ENCODE measurements around the gene PIAS2. TPM values are rescaled to one million over a fixed set of nuclear protein-coding genes. Genes with fewer than 3 reads are reported as not detected.

The PIAS2 gene
- total RNA-seq, 6 experiments from 2014 or later, result 8.3 to 21.8 (median 13.3) TPM

DNA sequence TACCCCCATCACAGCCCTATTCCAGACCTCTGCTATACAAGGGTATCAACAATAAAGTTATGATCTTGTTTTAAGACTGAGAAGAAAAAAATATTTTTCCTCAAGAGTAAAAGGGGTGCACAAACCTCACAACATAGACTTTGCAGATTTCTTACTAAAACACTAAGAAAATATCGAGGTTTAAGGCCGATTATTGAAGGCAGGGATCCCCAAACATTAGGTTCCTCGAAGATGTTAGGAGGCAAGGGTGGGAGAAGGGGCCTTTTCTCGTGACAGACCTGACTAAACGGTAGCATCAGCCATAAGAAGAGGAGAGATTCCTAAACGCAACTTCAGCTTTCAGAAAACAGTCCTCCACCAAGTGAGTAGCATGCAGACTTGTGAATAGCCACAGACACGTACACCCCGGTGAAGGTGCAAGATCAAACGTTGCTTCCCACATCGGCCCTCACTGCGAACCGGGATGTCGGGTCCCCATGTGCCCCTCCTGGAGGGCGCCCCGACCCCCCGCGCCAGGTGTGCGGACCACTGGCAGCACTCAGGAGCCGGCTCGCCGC, 678 bp downstream of the PIAS2 start:
- peak; percentile 12 to 36 (median 20) for ATAC-seq
- Histone ChIP-seq H3K36me3 (no peaks in the 10 kb centered on the region), H3K9me3 (no peaks in the 10 kb centered on the region), H3K27me3 (no peaks in the 10 kb centered on the region), H3K4me3 (peak overlapping the region; percentile 73 to 90 (median 82)), H3K4me1 (peaks cover 0 to 8% (median 0%) of the 10 kb centered on the region in 4 donors), H3K27ac (peak overlapping the region in 2 of 3 donors; percentile 77 to 81)
- DNase-seq, result no peak
- TF ChIP-seq POLR2A (IDR thresholded peaks at IDR 0.05) (no peak), CTCF (IDR thresholded peaks at IDR 0.05) (no peak)
- WGBS (ENCODE audit: insufficient coverage, low coverage, low lambda C conversion rate, missing lambda C conversion rate), result under 1% methylated on average over 6 of the region's 21 CpGs
- intact Hi-C loops (cut with DNase I), result no loop called here

DNA sequence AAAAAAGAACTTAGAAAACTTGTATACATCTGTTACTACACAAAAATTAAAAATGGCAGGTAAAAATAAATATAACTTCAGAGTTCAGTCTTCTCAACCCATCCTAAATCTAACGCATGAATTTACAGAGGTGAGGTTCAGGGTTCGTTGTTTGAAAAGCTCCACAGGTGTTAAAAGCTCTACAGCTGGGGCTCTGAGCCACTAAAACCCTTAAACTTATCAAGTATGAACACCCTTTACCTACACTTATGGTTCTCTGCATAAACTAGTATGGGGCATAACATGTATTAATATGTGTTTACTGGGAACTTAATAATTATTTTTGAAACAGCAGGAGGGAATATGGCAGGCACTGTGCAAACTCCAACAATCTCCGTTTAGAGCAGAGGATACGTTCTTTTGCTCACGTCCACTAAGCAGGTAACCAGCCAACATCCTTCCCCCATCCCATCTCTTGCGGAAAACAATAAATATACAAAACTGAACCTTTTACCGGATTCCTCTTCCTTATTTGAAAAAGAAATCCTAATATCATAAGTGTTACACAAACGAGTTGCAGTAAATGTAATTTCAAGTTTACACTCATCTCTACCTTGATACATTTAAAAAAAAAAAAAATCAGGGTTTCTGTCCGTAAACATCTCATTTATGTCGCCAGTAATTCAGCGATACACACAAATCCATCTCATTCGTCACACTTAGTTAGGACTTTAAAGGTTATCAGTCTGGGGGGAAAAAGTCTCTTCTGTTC, 1.3 kb downstream of the PIAS2 start:
- DNase-seq, result no peak
- peaks cover 0 to 8% (median 0%) of the 10 kb centered on the region in 4 donors for H3K4me1 ChIP-seq
- peak overlapping the region; percentile 73 to 90 (median 82) for H3K4me3 ChIP-seq
- no peaks in the 10 kb centered on the region for H3K27me3 ChIP-seq
- H3K9me3 ChIP-seq, result no peaks in the 10 kb centered on the region
- intact Hi-C loops (cut with DNase I), result no loop called here
- no peak for ATAC-seq
- H3K27ac ChIP-seq, result no peak overlapping the region
- no peaks in the 10 kb centered on the region for H3K36me3 ChIP-seq
- 25% methylated on average over 12 of the region's 12 CpGs for WGBS (ENCODE audit: insufficient coverage, low coverage, low lambda C conversion rate, missing lambda C conversion rate)
- TF ChIP-seq POLR2A (IDR thresholded peaks at IDR 0.05), result no peak
- no peak for TF ChIP-seq CTCF (IDR thresholded peaks at IDR 0.05)

DNA sequence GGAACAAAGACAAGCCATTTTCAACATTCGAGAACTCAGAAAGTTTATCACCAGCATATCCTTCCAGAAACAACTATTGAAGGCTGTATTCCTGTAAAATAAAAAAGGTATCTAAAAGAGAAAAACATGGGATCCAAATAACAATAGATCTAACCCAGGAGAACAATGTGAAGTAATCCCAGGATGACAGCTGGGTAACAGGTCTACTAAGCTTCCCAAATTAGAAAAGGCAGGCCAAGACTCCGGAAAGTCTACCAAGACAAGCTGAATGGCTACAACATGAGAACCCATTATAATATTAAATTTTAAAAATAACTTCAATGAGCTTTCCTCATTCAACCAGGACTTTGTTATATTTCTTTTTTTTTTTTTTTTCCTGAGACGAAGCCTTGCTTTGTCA, 6.5 kb downstream of the PIAS2 start:
- DNase-seq, result no peak
- Histone ChIP-seq H3K36me3 (no peaks in the 10 kb centered on the region), H3K27me3 (no peaks in the 10 kb centered on the region), H3K27ac (no peak overlapping the region), H3K4me3 (no peak overlapping the region), H3K4me1 (peaks cover 0 to 2% (median 0%) of the 10 kb centered on the region in 4 donors), H3K9me3 (no peaks in the 10 kb centered on the region)
- TF ChIP-seq POLR2A (IDR thresholded peaks at IDR 0.05) (no peak), CTCF (IDR thresholded peaks at IDR 0.05) (no peak)
- 86% methylated on average over 3 of the region's 3 CpGs for WGBS (ENCODE audit: insufficient coverage, low coverage, low lambda C conversion rate, missing lambda C conversion rate)
- no peak for ATAC-seq
- intact Hi-C loops (cut with DNase I), result no loop called here

DNA sequence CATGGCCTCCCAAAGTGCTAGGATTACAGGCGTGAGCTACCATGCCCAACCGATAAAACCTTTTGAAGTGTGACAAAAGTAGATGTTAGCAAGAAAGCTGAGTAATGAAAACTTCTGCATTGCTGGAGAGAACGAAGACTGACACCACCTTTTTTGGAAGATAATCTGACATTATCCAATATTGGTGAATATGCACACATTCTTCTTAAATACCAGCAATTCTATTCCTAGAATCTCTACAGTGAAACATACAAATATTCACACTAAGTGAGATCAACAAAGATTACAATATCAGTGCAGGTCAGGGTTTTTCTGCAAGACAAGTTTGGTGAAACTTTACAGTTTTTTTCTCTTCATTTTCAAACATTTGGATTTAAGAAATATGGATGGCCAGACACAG, 7.8 kb downstream of the PIAS2 start:
- Histone ChIP-seq H3K4me3 (no peak overlapping the region), H3K36me3 (no peaks in the 10 kb centered on the region), H3K27ac (no peak overlapping the region), H3K4me1 (no peaks in the 10 kb centered on the region), H3K9me3 (no peaks in the 10 kb centered on the region), H3K27me3 (no peaks in the 10 kb centered on the region)
- WGBS (ENCODE audit: insufficient coverage, low coverage, low lambda C conversion rate, missing lambda C conversion rate), result 93% methylated on average over 3 of the region's 3 CpGs
- DNase-seq (no peak), ATAC-seq (no peak)
- TF ChIP-seq POLR2A (IDR thresholded peaks at IDR 0.05) (no peak), CTCF (IDR thresholded peaks at IDR 0.05) (no peak)
- intact Hi-C loops (cut with DNase I), result no loop called here
